ENCODE results near the gene NOPCHAP1. TPM values are rescaled to one million over a fixed set of nuclear protein-coding genes. Genes with fewer than 3 reads are reported as not detected.

Gene NOPCHAP1, protein sequence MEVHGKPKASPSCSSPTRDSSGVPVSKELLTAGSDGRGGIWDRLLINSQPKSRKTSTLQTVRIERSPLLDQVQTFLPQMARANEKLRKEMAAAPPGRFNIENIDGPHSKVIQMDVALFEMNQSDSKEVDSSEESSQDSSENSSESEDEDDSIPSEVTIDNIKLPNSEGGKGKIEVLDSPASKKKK
- 2.8 and 5.0 TPM in 2 replicates for total RNA-seq

DNA sequence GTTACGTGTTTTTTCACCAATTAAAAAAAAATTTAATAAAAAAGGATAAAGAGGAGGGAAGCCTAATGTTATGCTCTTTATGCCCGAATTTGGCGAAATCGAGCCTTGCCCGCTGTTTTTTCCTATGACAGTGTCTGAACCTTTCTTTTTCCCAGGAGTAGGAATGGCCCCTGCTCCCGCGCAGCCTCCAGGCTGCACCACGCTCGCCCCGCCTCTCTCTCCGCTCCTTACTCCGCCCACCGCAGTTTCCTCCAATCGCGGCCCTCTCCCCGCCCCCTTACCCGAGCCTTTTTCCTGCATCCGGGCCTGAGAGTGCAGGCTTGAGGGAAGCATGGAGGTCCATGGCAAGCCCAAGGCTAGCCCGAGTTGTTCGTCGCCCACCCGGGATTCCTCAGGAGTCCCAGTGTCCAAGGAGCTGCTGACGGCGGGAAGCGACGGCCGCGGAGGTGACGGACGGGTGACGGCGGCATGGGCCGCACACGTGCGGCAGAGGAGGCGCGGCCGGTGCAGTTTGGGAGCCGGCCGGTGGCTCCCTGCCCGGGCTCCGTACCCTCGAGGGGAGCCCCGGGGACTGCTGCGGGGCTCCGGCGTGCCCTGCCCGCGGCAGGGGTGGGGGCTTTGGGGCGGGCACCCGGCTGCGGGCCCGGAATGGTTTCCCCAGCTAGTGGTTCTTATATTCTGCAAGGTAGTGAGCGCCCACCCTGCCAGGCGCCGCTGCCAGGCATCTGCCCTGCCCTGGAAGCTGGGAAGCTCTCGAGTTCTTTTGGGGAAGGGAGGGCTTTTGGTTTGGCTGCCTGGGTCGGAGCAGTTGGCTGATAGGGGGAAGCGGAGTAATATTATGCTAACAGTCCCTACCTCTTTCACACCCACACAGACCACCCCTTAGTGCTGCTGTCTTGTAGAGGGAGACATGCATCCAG lies at the start of gene NOPCHAP1:
TSS of gene NOPCHAP1 (plus strand) at position 295 of the 920 bp plus-strand sequence. CDS start at position 332, 37 bp downstream.

DNA sequence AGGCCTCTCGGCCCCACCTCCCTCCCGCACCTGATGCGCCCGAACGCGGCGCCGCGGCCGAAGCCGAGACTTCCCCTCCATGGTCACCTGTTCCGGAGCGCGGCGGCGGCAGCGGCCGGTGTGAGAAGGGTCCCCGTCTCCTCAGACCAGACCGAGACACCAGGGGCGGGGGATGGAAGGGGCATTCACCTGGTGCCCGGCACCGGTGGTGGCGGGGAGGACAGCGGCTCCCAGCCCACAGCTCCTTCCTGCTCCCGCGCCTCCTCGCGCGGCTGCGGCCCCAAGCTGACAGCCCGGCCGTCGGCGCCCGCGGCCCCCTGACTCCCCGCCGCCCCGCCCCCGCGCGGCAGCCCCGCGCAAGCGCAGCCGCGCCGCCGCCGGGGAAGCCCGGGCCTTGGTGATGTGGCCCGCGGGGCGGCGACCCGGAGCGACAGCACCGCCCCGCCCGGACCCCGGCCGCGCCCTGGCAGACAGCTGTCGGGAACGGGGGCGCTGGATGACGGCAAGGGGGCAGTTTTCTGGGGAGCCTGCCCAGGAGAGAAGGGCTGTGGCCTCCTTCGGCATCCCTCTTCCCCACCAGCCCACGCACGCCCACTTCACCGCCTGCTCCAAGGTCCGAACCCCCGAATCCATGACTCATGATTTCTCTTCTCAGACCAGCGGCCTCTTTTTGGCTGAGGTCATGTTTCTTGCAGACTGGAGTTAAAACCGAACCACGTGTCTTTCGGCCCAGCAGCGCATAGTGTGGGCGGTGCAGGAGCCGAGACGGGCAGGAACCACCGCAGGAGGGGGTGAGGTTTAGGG lies 27.9 kb upstream of the NOPCHAP1 start, which contains the start of gene SLC41A2:
TSS of gene SLC41A2 (minus strand) at position 290 of the 804 bp plus-strand sequence. CDS start 29,763 bp downstream, outside the sequence.

Other genes starting within 250 kb of the NOPCHAP1 start
- 15.5 and 18.2 TPM in 2 replicates for gene SLC41A2, start 28.0 kb upstream of the NOPCHAP1 start, total RNA-seq
- 30.5 and 52.5 TPM in 2 replicates for gene ALDH1L2, start 98.1 kb downstream of the NOPCHAP1 start, total RNA-seq
- 96.1 and 139 TPM in 2 replicates for gene WASHC4, start 121.4 kb downstream of the NOPCHAP1 start, total RNA-seq
- 37.2 and 59.6 TPM in 2 replicates for gene APPL2, start 249.9 kb downstream of the NOPCHAP1 start, total RNA-seq